ENCODE data around the gene MAPKAPK2.

The MAPKAPK2 gene

GRCh38 chr1:206752481-206752880, 67.8 kb downstream of the MAPKAPK2 start:
- no peak for TF ChIP-seq CTCF (conservative IDR thresholded peaks at IDR 0.05; ENCODE audit: low read depth, low read length)
- no peaks in the 10 kb centered on the region for H3K27me3 ChIP-seq (ENCODE audit: insufficient read depth, low read depth)
- no peaks in the 10 kb centered on the region for H3K36me3 ChIP-seq (ENCODE audit: insufficient read depth)
- no peaks in the 10 kb centered on the region for H3K4me1 ChIP-seq (ENCODE audit: low read depth, poor library complexity, severe bottlenecking)
- H4K20me1 ChIP-seq (ENCODE audit: insufficient read depth), result no peaks in the 10 kb centered on the region
- H2AFZ ChIP-seq (ENCODE audit: low read depth), result no peak overlapping the region
- H3K9ac ChIP-seq, result no peak overlapping the region
- no peak overlapping the region for H3K4me2 ChIP-seq
- no peak overlapping the region for H3K4me3 ChIP-seq (IDR thresholded peaks at IDR 0.05; ENCODE audit: insufficient read depth, low read depth, low read length)
- no peaks in the 10 kb centered on the region for H3K79me2 ChIP-seq (ENCODE audit: insufficient read depth, low read depth)
- no peak overlapping the region for H3K27ac ChIP-seq

GRCh38 chr1:206753141-206753540, 68.4 kb downstream of the MAPKAPK2 start:
- H3K79me2 ChIP-seq (ENCODE audit: insufficient read depth, low read depth), result no peaks in the 10 kb centered on the region
- H3K36me3 ChIP-seq (ENCODE audit: insufficient read depth), result no peaks in the 10 kb centered on the region
- H3K27ac ChIP-seq, result no peak overlapping the region
- no peak overlapping the region for H3K4me3 ChIP-seq (IDR thresholded peaks at IDR 0.05; ENCODE audit: insufficient read depth, low read depth, low read length)
- no peaks in the 10 kb centered on the region for H3K4me1 ChIP-seq (ENCODE audit: low read depth, poor library complexity, severe bottlenecking)
- no peak overlapping the region for H3K9ac ChIP-seq
- H4K20me1 ChIP-seq (ENCODE audit: insufficient read depth), result no peaks in the 10 kb centered on the region
- no peak overlapping the region for H3K4me2 ChIP-seq
- no peak for TF ChIP-seq CTCF (conservative IDR thresholded peaks at IDR 0.05; ENCODE audit: low read depth, low read length)
- no peak overlapping the region for H2AFZ ChIP-seq (ENCODE audit: low read depth)
- H3K27me3 ChIP-seq (ENCODE audit: insufficient read depth, low read depth), result no peaks in the 10 kb centered on the region

- Histone ChIP-seq H4K20me1 (ENCODE audit: insufficient read depth) (no peaks in the 10 kb centered on the region), H3K79me2 (ENCODE audit: insufficient read depth, low read depth) (no peaks in the 10 kb centered on the region), H3K4me2 (no peak overlapping the region), H3K9ac (no peak overlapping the region), H3K36me3 (ENCODE audit: insufficient read depth) (no peaks in the 10 kb centered on the region), H3K27me3 (ENCODE audit: insufficient read depth, low read depth) (no peaks in the 10 kb centered on the region), H3K27ac (no peak overlapping the region), H3K4me3 (IDR thresholded peaks at IDR 0.05; ENCODE audit: insufficient read depth, low read depth, low read length) (no peak overlapping the region), H3K4me1 (ENCODE audit: low read depth, poor library complexity, severe bottlenecking) (no peaks in the 10 kb centered on the region), H2AFZ (ENCODE audit: low read depth) (no peak overlapping the region)
- TF ChIP-seq CTCF (conservative IDR thresholded peaks at IDR 0.05; ENCODE audit: low read depth, low read length), result no peak
These were observed 69.3 kb downstream of the MAPKAPK2 start for GRCh38 chr1:206754011-206754410.

- H3K27me3 ChIP-seq (ENCODE audit: insufficient read depth, low read depth), result no peaks in the 10 kb centered on the region
- H3K4me2 ChIP-seq, result no peak overlapping the region
- no peak overlapping the region for H2AFZ ChIP-seq (ENCODE audit: low read depth)
- no peak for TF ChIP-seq CTCF (conservative IDR thresholded peaks at IDR 0.05; ENCODE audit: low read depth, low read length)
- no peak overlapping the region for H3K27ac ChIP-seq
- no peaks in the 10 kb centered on the region for H4K20me1 ChIP-seq (ENCODE audit: insufficient read depth)
- H3K4me1 ChIP-seq (ENCODE audit: low read depth, poor library complexity, severe bottlenecking), result no peaks in the 10 kb centered on the region
- no peaks in the 10 kb centered on the region for H3K36me3 ChIP-seq (ENCODE audit: insufficient read depth)
- no peak overlapping the region for H3K9ac ChIP-seq
- H3K79me2 ChIP-seq (ENCODE audit: insufficient read depth, low read depth), result no peaks in the 10 kb centered on the region
- no peak overlapping the region for H3K4me3 ChIP-seq (IDR thresholded peaks at IDR 0.05; ENCODE audit: insufficient read depth, low read depth, low read length)
These were observed 73.0 kb downstream of the MAPKAPK2 start for GRCh38 chr1:206757524-206758266.

Measured in KMS-11 (cell line).